Activated naive CD8-positive, alpha-beta T cell (primary cell): ENCODE results near the gene STAT1.

Source experiments
- H3K27ac Mint-ChIP-seq: one replicate; pipeline ENCODE4 v1.8.0; 2021; ENCODE audit warnings: mixed read lengths
- H3K27me3 Mint-ChIP-seq: one replicate; pipeline ENCODE4 v1.8.0; 2021; ENCODE audit warnings: mixed read lengths
- H3K36me3 Mint-ChIP-seq: one replicate; pipeline ENCODE4 v1.8.0; 2021; ENCODE audit warnings: mixed read lengths
- H3K4me1 Mint-ChIP-seq: one replicate; pipeline ENCODE4 v1.8.0; 2021; ENCODE audit warnings: low read depth, mixed read lengths
- H3K4me3 Mint-ChIP-seq: one replicate; pipeline ENCODE4 v1.8.0; 2021; ENCODE audit warnings: mild to moderate bottlenecking, mixed read lengths
- H3K9me3 Mint-ChIP-seq: one replicate; pipeline ENCODE4 v1.8.0; 2021; ENCODE audit warnings: low read depth, mixed read lengths

The STAT1 gene

DNA sequence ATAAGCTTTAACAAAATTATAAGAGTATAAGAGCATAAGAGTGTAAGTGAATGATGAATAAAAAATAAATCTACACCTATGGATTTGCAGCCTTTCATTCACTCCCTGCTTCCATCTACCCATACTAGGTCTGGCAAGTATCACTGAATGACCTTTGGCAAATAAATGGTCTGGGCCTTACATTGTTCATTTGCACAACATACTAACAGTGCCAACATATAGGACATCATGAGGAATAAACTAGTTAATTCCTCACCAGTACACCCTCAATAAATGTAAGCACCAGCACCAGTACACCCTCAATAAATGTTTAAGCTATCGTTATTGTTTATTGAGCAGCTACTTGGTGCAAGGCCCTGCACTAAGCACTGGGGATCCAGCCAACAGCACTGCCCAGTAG, 26.9 kb downstream of the STAT1 start:
- peaks cover 24% of the 10 kb centered on the region for H3K36me3 Mint-ChIP-seq
- H3K4me3 Mint-ChIP-seq = no peak overlapping the region
- peaks cover 63% of the 10 kb centered on the region for H3K4me1 Mint-ChIP-seq
- no peaks in the 10 kb centered on the region for H3K27me3 Mint-ChIP-seq
- H3K9me3 Mint-ChIP-seq = no peaks in the 10 kb centered on the region
- H3K27ac Mint-ChIP-seq = peak overlapping the region; percentile 80

DNA sequence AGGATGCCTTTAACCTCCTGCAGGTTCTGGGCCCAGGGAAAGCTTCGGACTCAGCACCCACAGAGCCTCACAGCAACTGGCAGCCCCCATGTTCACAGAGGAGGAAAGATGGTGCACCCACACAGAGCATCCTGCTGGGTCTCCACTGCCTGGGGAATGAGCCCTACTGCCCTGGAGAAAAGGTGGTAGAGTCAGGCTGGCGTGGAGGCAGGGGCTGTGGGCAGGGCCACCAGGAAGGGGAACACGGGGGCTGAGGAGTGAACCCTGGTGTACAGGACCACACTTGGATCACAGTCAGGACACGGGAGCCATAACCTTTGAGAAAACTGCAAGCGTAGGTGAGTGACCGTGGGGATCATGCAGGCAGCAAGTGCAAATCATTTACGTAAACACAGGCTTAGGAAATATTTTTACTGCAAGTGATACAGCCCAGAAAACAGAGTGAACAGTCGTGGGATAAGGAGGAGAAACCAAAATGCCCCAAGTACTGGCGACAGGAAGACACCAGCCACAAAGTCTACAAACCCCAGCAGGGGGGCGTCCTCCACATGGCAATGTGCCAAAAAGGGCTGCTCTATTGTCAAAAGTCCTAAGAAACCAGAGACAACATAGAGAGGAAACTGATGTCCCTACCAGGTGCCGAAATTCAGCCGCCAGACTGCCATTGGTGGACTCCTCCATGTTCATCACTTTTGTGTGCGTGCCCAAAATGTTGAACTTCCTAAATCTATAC, 27.6 kb downstream of the STAT1 start:
- H3K9me3 Mint-ChIP-seq = no peaks in the 10 kb centered on the region
- H3K4me1 Mint-ChIP-seq = peaks cover 69% of the 10 kb centered on the region
- H3K27ac Mint-ChIP-seq = peak overlapping the region; percentile 80
- no peak overlapping the region for H3K4me3 Mint-ChIP-seq
- H3K27me3 Mint-ChIP-seq = no peaks in the 10 kb centered on the region
- peaks cover 24% of the 10 kb centered on the region for H3K36me3 Mint-ChIP-seq

DNA sequence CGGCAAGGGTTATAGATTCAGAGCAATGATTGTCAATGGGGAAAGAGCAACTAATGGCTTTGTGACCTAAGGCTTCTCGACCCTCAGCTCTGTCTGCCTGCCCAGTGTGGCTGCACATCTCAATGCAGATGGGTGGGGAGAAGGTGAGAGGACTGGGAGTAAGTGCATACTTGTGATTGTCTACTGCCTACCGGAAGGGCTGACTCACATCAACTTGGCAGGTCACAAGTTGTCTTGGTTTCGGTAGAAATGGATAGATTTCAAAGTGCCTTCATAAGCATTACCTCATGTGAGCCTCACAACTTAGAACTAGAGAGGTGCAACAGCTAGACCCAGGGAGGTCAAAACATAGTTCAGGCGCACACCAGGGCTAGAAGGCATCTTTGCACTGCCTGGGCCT, 29.4 kb downstream of the STAT1 start:
- H3K27ac Mint-ChIP-seq = peak overlapping the region; percentile 67
- peaks cover 77% of the 10 kb centered on the region for H3K4me1 Mint-ChIP-seq
- no peaks in the 10 kb centered on the region for H3K9me3 Mint-ChIP-seq
- no peaks in the 10 kb centered on the region for H3K27me3 Mint-ChIP-seq
- peak overlapping the region; percentile 1 for H3K4me3 Mint-ChIP-seq
- peaks cover 32% of the 10 kb centered on the region for H3K36me3 Mint-ChIP-seq

DNA sequence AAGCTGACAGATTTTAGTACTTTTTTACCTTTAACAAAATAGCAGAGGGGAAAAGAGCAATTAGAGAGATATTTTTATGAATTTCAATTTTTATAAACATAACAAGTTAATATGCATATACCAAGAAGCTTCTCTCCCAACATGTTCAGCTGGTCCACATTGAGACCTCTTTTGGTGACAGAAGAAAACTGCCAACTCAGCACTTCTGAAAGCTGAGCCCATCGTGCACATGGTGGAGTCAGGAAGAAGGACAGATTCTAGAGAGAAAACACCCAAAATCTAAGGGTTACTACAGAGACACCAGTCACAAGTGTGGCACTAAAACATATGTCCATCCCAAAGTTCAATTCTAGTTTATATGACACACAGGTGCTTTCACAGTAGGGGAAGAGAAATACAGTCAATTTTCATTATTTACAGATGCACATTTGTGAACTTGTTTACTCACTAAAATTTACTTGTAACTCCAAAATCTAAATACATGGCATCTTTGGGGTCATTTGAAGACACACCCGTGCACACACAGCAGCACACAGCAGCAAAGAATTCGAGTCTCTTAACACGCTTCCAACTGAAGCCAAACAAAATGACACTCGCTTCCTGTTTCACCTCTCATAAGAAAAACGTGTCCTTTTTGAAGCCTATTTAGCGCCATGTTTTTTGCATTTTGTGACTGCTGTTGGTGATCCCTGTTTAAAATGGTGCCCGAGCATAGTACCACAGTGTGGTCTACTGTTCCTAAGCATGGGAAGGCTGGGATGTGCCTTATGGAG, 31.5 kb downstream of the STAT1 start:
- peaks cover 78% of the 10 kb centered on the region for H3K4me1 Mint-ChIP-seq
- H3K9me3 Mint-ChIP-seq = no peaks in the 10 kb centered on the region
- H3K36me3 Mint-ChIP-seq = peaks cover 34% of the 10 kb centered on the region
- H3K4me3 Mint-ChIP-seq = no peak overlapping the region
- H3K27me3 Mint-ChIP-seq = no peaks in the 10 kb centered on the region
- peak overlapping the region; percentile 94 for H3K27ac Mint-ChIP-seq

DNA sequence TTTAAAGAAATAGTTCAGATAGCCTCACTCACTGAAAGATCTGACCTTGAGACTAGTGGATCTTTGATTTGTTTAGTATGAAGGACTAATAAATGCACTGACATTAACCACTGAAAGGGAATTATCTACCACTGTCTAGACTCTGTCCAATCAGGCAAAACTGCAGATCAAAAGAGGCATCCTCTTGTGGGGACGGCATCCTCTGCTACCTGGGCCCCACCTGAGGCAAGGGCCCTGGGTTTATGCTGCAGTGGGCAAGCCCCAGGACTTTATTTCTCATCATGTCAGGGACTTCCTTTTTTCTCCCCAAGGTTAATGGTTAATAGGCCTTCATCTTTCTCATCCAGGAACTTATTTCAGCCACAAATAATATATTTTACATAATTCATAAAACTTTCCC, 32.2 kb downstream of the STAT1 start:
- peaks cover 76% of the 10 kb centered on the region for H3K4me1 Mint-ChIP-seq
- H3K36me3 Mint-ChIP-seq = peaks cover 35% of the 10 kb centered on the region
- H3K4me3 Mint-ChIP-seq = no peak overlapping the region
- peak overlapping the region; percentile 94 for H3K27ac Mint-ChIP-seq
- no peaks in the 10 kb centered on the region for H3K9me3 Mint-ChIP-seq
- H3K27me3 Mint-ChIP-seq = no peaks in the 10 kb centered on the region

DNA sequence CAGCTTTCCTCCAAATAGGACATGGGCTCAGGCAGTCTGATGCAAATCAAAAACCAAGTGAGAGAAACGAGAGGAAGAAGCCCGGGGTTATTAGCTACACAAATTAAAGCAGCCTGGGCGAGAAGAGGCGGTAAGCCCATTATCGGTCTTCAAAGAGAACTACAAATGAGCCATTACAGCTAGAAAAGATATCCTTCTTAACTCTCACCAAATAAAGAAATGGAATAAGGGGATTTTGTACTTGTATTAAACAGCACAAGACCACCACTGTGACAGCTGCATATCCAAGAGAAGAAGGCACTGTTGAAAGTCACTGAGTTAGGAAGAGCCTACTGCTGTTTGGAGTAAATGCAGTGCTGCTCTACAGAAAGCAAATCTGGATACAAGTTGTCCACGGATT, 32.6 kb downstream of the STAT1 start:
- Mint-ChIP-seq H3K27me3 (no peaks in the 10 kb centered on the region), H3K4me3 (no peak overlapping the region), H3K27ac (peak overlapping the region; percentile 94), H3K4me1 (peaks cover 79% of the 10 kb centered on the region), H3K36me3 (peaks cover 35% of the 10 kb centered on the region), H3K9me3 (no peaks in the 10 kb centered on the region)

DNA sequence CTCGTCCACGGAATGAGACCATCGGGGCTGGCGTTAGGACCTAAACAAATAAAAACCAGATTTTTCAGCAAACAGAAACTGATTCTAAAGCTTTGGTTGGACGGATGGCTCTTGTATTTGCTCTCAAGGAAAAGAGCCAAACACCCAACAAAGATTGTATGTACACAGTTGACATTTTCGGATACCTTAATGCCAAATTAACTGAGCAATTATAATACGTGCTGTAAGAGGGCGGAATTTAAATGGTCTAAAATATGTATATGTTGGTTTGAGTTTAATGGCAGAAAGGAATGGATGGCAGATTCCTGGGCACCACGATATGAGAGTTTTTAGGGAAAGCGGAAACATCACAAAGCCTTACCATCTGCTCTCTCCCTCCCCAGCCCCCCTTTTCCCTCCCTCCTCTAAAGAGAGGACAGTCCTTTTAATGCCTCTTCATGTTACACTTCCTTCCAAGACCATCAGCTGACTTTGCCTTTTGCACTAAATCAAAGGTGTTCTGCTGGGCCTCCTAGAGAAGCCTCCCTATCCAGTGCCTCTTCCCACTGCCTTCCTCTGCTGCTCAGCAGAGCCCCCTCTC, 33.3 kb downstream of the STAT1 start:
- Mint-ChIP-seq H3K27me3 (no peaks in the 10 kb centered on the region), H3K27ac (peak overlapping the region; percentile 94), H3K9me3 (no peaks in the 10 kb centered on the region), H3K36me3 (peaks cover 35% of the 10 kb centered on the region), H3K4me1 (peaks cover 74% of the 10 kb centered on the region), H3K4me3 (peak overlapping the region; percentile 55)

DNA sequence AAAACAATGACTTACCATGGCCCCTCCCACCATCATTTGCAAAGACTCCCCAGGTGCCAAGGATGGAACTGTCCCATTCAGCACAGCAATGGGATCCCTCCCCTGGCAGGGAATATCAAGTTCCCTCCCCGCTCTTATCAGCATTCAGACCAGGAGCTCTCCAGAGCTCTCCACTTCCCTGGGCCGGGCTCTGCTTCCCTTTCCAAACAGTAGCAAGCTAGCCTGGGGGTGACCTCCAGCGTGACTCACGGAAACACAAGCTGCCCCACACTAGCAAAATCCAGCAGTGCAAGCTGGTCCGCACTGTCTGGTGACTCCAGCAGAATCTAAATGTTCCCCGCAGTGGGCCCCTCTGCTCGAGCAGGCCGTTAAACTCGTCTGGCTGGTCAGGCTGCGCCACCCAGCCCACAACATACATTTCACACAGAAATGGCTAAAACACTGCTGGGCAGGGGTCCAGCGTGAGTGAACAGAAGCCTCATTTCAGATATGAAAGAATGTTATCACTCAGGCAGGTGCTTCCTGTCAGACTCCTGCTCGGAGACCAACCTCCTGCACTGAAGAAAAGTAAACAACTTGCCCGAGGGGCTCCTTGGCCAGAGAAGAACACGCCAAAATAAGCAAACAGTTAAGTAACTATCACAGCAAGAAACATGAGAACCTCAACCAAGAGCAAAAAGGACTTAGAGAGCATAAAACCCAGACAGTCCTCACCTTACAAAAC, 33.9 kb downstream of the STAT1 start:
- H3K27me3 Mint-ChIP-seq = no peaks in the 10 kb centered on the region
- peaks cover 71% of the 10 kb centered on the region for H3K4me1 Mint-ChIP-seq
- no peaks in the 10 kb centered on the region for H3K9me3 Mint-ChIP-seq
- H3K27ac Mint-ChIP-seq = peak overlapping the region; percentile 94
- no peak overlapping the region for H3K4me3 Mint-ChIP-seq
- peaks cover 32% of the 10 kb centered on the region for H3K36me3 Mint-ChIP-seq

DNA sequence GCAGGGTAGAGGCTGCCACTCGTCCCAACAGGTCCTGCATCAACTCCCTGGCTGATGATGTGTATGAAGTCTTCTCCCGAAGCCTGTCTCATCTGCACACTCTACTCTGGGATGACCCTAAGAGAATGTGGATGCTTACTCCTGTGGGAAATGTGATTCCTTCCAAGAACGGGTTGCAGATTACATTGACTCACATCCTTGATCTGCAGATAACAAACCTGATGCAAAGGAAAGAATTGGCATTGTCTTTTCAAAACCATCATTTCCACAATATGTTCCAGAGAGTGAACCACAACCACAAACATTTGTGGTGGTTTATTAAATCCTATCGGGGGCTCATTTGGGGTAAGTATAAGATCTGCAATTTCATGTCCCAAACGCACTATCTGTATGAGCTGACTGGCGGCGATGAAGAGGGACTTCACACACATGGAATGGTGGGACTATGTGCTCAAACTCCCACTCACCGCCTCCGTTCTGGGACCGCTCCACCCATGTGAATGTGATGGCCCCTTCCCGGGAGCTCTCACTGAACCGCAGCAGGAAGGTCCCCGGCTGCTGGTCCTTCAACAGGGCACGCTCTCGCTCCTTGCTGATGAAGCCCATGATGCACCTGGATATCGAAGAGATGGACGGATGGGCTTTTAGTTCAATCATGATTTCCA, 35.5 kb downstream of the STAT1 start:
- Mint-ChIP-seq H3K4me3 (no peak overlapping the region), H3K36me3 (peaks cover 27% of the 10 kb centered on the region), H3K27ac (peak overlapping the region; percentile 94), H3K9me3 (no peaks in the 10 kb centered on the region), H3K27me3 (no peaks in the 10 kb centered on the region), H3K4me1 (peaks cover 66% of the 10 kb centered on the region)

DNA sequence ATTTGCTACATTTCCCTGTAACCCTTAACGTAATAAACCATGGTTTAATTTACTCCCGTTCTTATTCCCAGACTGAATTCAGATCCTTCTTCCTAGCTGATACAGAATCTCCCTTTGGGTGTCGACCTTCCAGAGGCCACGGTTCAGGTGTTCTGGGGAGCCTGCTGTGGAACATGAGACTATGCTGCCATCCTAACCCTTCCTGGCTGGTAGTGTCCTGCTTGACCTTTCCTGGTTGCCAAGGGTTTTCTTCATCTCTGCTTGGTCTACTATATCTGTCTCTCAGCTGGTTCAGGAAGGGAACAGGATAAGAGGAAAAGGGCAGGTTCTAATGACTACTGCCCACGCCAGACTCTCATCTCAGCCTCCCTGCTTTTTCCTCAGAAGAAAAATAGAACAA, 36.5 kb downstream of the STAT1 start:
- Mint-ChIP-seq H3K4me1 (peaks cover 58% of the 10 kb centered on the region), H3K9me3 (no peaks in the 10 kb centered on the region), H3K4me3 (no peak overlapping the region)

DNA sequence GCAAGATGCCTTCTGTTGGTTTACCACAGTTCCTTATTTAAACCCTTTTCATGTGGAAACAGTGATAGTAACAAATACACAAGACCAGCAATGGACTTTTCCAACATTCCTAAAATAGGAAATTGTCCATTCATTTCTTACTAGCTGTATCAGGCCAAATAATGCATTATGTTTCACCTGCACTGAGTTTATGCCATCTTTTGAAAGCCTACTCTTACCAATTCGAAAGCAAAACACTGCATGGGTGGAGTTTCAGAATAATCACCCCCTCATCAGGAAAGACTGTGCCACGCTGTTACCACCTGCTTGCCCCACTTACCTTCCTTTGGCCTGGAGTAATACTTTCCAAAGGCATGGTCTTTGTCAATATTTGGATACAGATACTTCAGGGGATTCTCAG, 37.5 kb downstream of the STAT1 start:
- Mint-ChIP-seq H3K27ac (peak overlapping the region; percentile 47), H3K4me1 (peaks cover 51% of the 10 kb centered on the region), H3K4me3 (no peak overlapping the region), H3K36me3 (peaks cover 23% of the 10 kb centered on the region), H3K9me3 (no peaks in the 10 kb centered on the region), H3K27me3 (no peaks in the 10 kb centered on the region)

More for the DNA sequence above, 36.5 kb downstream of the STAT1 start:
- H3K27me3 Mint-ChIP-seq = no peaks in the 10 kb centered on the region
- peak overlapping the region; percentile 94 for H3K27ac Mint-ChIP-seq
- H3K36me3 Mint-ChIP-seq = peaks cover 25% of the 10 kb centered on the region

DNA sequence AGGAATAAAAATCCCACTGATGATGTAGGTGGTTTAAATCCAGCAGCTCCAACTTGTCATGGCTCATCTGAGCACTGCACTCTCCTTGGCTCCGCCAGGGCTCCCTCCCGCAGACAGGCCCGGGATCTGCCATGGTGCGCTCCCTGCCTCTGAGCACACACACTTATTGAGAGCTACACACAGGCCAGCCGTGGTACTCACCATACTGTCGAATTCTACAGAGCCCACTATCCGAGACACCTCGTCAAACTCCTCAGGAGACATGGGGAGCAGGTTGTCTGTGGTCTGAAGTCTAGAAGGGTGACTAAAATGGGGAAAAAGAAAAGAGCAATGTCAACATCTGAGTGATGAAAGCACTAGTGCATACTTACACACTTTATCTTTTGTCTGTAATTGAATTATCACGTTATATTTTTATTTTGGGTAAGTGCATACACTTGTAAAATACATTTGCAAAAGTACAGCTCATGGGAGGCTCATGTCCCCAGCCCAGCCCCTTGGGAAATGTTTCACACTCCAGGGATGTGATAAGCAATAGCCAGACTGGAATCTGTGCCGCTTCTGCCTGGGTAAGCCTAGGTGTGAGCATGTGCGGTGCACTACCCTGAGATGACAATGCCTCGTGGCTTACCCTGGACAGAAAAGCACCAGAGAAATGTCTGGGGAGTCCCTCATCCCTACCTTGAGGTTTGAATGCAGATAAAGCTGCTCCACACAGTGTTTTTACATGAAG, 39.2 kb downstream of the STAT1 start:
- peak overlapping the region; percentile 73 for H3K27ac Mint-ChIP-seq
- peaks cover 15% of the 10 kb centered on the region for H3K36me3 Mint-ChIP-seq
- peaks cover 51% of the 10 kb centered on the region for H3K4me1 Mint-ChIP-seq
- no peak overlapping the region for H3K4me3 Mint-ChIP-seq
- H3K27me3 Mint-ChIP-seq = no peaks in the 10 kb centered on the region
- no peaks in the 10 kb centered on the region for H3K9me3 Mint-ChIP-seq

DNA sequence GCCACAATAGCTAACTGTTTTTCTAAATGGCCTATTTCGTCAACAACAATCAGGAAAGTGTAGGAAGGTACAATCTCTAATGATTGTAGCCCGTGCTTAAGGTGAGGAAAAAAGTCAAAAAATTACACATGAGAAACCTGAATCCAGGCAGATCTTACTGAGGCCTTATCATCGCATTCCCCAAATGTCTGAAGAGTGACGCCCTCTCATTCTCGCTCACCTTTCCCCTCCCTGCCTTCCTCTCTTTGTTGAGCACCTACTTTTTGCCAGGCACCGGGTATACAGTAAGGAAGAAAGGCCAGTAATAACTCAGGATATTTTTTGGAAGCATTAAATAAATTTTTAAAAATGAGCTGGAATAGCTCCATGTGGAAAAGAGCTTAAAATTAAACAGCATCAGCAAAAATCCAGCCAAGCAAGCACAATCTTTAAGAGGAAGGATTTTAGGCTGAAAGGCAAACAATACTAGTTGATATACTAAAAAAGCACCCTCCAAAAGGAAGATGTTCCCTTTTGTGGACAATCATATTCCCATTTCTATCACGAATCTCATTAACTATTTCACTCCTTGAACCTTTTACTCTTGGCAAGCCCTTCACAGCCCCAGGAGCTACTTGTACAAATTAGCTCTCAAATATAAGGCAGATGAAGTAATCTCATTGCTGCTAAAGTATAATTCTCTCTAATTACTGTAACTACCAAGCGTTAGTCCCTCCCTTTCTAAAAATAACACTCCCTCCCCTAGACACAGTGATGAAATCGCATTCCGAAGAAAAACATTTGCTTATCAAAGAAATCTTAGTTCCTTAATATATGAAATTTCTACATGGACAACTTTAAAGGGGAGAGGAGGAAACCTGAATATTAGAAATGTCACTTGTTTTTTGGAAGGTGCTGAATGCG, 40.0 kb downstream of the STAT1 start:
- peaks cover 20% of the 10 kb centered on the region for H3K36me3 Mint-ChIP-seq
- no peaks in the 10 kb centered on the region for H3K9me3 Mint-ChIP-seq
- no peaks in the 10 kb centered on the region for H3K27me3 Mint-ChIP-seq
- peak overlapping the region; percentile 73 for H3K27ac Mint-ChIP-seq
- no peak overlapping the region for H3K4me3 Mint-ChIP-seq
- peaks cover 57% of the 10 kb centered on the region for H3K4me1 Mint-ChIP-seq
